GM19397 (cell line): ENCODE measurements around the gene SH3PXD2A.

Experiments
- ATAC-seq: cut with Tn5 transposase; IDR thresholded peaks from one replicate; pipeline ENCODE4 v1.9.1; 2021; ENCODE audit warnings: mild to moderate bottlenecking, moderate library complexity; ENCODE audit not compliant: unreplicated experiment

SH3PXD2A gene

DNA sequence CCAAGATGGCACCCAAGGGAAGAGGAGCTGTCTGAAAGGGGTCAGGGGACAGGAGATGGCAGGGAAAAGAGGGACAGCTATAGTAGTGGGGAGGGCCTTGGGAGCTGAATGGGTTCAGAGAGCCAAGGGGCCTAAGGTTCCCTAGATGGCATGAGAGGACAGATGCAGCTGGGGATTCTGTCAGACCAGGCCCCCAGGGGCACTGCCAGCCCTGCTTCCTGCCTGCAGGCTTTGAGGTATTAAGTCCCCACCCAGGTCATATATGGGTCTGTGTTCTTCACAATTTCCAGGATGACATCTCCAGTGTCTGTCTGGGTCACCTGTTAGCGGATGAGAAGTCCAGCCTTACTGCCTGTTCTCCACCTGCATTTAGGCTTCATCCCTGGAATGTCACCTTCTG, 305.1 kb downstream of the SH3PXD2A start:
- ATAC-seq = no peak

DNA sequence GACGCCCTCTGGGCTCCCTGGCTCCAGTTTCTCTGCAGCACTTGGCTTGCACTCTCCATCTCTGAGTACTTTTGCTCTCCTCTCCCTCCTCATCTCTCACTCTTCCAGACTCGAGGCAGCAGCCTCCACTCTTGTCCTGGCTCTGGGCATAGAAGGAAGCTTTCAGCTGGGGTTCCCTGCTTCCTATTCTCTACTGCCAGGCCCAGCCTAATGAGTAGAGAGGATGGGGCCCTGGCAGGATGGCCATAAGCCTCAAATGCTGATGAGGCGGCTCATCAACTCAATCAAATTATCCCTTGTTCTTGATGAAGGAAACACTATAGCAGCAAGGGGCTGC, 306.1 kb downstream of the SH3PXD2A start:
- no peak for ATAC-seq

DNA sequence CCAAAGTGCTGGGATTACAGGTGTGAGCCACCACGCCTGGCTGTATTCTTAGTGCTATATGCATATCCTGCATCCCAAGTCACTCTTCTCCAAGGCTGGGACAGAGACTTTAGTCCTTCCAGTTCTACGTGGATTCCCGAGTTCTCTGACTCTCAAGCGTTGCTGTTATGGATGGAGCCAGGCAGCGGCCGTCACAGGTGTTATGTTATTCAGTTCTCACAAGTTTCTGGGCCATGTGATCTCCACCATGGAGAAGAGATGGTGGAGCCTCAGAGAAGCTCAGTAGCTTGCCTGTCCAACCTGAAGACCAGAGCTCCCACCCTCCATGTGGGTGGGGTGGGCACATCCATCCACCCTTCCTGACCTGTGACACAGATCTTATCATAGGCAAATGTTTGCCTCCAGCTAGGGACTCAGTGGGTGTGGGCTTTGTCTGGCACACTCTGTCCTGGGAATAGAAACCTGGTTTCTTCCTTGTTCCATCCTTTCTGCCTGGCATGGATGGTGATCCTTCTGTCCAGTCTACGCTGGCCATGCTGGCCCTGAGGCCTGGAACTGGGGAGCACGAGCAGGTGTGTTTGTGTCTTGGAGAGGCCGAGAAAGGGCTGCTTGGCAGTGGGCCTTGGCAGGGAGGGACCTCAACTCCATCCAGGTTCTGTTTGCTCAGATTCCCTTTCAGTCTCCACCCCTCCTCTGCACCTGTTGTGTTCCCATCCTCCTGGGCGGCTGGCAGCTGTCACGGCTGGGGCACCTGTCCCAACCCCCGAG, 306.6 kb downstream of the SH3PXD2A start:
- ATAC-seq = no peak

DNA sequence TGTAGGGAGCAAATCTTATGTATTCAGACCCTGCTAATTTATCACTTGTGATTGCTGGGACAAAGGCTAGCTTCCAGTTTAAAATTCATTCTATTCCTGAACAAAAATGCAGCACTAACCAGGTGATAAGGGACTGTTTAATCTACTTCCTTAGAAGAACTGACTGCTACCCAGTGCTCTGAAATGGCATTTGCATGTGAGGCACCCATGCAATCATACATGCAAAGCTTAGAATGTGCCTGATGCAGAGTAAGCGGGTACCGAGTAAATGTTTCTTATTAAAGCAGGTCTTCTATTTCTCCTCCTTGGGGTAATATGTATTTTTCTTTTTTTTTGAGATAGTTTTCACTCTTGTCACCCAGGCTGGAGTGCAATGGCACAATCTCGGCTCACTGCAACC, 307.4 kb downstream of the SH3PXD2A start:
- no peak for ATAC-seq

DNA sequence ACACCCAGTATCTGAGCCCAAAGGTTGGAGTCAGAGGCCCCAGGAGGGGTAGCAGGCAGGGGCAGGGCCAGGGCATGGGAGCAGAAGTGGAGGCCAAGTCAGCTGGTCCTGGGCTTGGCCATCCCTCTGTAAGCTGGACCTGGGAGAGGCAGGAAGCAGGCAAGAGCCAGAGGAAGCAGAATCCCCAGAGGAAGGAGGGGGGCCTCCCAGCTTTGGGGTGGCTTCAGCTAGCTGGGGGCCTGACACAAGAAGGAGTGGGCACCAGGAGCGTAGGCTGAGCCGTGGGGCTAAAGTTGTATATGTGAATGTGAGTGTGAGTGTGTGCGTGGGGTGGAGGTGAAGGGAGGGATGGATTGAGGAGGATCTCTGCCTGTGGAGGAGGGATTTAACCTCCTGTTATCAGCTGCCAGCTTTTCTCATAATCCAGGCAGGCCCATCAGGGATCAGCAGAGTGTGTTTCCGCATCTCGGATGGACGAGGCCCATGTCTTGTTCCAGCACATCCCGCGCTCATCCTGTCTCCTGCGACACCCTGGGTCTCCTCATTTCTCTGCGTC, 307.9 kb downstream of the SH3PXD2A start:
- no peak for ATAC-seq

DNA sequence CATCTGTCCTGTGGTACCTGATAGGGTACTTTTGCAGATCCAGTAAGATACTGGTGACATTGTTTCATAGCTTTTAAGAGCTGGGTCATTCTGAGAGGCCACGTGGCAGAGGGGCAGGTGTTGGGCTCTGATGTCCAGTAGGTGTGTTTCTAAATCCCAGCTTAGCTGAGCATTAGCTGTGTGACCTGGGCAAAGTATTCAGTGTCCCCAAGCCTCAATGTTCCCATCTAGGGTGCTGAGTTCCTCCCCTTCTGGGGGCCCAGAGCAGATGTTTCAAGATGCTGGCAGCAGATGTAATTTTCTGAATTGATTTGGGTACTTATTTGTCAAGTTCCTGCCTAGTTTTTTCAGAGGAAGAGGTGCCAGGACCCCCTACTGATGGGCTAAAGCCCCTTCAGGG, 309.0 kb downstream of the SH3PXD2A start:
- no peak for ATAC-seq

DNA sequence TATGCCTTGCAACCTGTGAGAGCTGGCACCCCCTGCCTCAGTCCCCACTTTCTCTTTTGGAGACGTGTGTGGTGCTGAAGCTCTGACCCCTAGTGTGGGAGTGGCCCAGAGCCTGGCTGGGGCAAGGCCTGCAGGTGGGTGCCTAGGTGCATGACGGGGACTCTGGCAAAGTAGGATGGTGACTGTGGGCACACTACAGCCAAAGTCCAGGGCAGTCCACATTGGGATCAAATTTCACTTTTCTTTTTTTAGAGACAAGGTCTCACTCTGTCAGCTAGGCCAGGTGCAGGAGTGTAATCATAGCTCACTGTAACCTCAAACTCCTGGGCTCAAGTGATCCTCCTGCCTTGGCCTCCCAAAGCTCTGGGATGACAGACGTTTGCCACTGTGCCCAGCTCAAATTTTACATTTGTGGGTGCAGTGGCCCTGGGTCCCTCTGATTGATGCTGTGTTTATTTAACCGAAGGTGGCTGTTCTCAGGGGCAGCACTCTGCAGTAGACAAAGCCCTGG, 309.6 kb downstream of the SH3PXD2A start:
- no peak for ATAC-seq

DNA sequence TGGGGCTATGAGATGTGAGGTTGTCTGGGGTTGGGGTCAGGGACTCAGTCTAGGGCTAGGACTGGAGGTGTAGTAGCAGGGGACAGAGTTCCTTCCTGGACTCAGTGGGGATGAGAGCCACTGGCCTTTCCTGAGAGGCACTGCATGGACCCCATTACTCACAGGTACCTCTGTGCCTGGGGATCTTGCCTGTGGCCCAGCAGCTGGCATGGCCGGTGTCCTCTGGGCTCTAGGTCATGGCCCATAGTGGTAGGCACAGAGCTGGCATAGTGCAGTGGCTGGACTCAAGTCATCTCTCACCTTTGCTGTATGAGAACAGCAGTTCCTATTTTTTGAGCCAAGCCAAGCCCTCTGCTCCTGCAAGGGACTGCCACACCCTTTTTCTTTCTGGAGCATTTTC, 310.0 kb downstream of the SH3PXD2A start:
- ATAC-seq = no peak

DNA sequence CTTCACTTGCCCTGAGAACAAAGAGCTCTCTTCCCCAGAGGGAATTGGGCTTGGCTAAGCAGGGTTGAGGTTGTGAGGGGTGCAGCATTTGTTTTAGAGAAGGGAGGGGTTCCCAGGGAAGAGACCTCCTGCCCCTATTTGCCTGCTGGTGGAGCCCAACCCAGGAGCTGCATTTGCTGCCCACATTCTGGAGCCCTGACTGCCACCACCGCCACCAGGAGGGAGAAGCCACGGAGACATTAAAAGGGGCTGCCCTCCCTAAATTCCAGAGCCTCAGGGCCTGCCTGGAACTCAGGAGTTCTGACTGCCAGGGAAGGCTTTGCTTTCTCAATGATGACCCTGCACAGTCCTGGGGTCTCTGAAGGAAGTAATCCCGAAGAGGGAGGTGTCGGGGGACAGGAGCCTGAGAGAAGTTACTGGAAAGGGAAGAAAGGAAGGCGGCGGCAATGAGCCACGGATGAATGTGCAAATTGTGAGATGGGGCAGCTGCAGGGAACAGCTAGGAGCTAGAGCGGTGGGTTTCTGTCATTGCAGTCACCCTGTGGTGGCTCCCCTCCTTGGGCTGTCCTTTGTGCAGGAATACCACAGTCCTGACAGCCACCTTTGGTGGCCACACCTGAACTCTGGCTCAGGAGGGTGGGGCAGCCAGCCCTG, 310.6 kb downstream of the SH3PXD2A start:
- no peak for ATAC-seq
